Jurkat, Clone E6-1 (cell line): Measurements from ENCODE around the gene FGF21.

Source experiments
- DNase-seq: peaks from one replicate; pipeline ENCODE4 v3.0.0-alpha.2; 2011; ENCODE audit warnings: low read depth, low spot score
- H3K4me3 ChIP-seq: 2 replicates; pipeline ENCODE4 v1.5.1; 2011; ENCODE audit warnings: mild to moderate bottlenecking, low read length, control low read depth, moderate library complexity

The FGF21 gene

DNA sequence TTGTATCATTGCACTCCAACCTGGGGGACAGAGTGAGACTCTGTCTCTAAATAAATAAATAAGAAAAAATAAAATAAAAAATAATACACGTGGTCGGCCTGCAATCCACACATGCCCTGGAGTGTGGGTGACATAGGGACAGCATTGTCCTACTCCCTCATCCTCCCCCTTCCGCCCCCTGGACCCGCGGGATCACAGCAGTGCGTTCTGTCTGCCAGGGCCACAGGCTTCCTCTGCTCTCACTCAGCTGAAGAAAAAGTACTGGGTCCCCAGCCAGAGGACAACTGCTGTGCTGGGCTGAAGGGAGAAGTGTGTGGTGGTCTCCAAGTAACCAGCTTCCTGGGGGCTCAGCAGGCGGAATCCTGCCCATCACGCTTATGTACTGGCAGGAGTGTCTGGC is 49.2 kb downstream of the FGF21 start:
- DNase-seq = no peak
- no peak overlapping the region for H3K4me3 ChIP-seq

GRCh38 chr19:48805452-48805851 is 50.1 kb downstream of the FGF21 start:
- no peak overlapping the region for H3K4me3 ChIP-seq
- no peak for DNase-seq

GRCh38 chr19:48806518-48806817 is 51.1 kb downstream of the FGF21 start:
- no peak overlapping the region for H3K4me3 ChIP-seq
- no peak for DNase-seq

GRCh38 chr19:48806818-48807589 is 51.7 kb downstream of the FGF21 start:
- H3K4me3 ChIP-seq = no peak overlapping the region
- no peak for DNase-seq

GRCh38 chr19:48807590-48808308 is 52.4 kb downstream of the FGF21 start:
- H3K4me3 ChIP-seq = no peak overlapping the region
- no peak for DNase-seq
